ENCODE results near the gene NUDT2.

The NUDT2 gene

DNA sequence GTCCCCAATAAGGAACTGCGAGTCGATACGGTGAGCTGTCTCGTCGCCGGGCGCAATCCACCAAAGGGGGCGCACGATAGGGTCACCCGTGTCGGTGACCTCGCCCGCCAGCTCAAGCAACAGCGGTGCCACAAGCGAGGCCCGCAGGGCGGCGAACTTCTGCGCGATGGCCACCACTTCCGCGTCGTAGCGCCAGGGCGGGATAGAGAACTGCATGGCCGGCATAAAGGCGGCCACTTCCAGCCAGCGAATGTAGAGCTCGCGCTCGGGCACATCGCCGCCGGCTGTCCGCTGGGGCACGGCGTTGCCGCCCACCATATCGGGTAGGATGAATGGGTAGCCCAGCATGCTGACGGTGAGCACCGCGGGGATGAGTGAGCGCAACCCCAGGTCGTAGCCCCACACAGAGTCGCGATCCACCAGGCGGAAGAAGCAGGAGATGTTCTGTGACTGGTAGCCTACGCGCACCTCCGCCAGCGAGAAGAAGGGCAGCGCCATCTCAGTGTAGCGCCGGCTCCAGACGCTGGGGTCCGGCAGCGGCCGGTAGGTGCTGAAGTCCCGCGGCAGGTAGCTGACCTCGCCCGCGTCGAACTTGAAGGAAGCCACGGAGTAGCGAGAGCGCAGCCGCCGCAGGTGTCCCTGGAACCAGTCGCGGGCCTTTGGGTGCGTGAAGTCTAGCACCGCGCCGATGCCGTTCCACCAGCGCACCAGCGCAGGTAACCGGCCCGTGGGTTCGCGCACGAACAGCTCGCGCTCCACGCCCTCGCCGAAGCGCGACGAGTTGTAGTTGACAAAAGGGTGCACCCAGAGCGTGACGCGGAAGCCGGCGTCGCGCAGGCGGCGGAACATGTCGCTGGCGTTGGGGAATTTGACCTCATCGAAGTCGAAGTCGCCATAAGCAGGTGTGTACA lies 41.9 kb downstream of the NUDT2 start:
- no peak overlapping the region for H3K4me3 ChIP-seq (ENCODE audit: low read depth, low read length)
- TF ChIP-seq, protein P1, sequence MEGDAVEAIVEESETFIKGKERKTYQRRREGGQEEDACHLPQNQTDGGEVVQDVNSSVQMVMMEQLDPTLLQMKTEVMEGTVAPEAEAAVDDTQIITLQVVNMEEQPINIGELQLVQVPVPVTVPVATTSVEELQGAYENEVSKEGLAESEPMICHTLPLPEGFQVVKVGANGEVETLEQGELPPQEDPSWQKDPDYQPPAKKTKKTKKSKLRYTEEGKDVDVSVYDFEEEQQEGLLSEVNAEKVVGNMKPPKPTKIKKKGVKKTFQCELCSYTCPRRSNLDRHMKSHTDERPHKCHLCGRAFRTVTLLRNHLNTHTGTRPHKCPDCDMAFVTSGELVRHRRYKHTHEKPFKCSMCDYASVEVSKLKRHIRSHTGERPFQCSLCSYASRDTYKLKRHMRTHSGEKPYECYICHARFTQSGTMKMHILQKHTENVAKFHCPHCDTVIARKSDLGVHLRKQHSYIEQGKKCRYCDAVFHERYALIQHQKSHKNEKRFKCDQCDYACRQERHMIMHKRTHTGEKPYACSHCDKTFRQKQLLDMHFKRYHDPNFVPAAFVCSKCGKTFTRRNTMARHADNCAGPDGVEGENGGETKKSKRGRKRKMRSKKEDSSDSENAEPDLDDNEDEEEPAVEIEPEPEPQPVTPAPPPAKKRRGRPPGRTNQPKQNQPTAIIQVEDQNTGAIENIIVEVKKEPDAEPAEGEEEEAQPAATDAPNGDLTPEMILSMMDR (IDR thresholded peaks at IDR 0.05; ENCODE audit: borderline replicate concordance, insufficient read depth, low read depth, low read length), result no peak

GRCh38 chr9:34371886-34372466 lies 42.6 kb downstream of the NUDT2 start:
- no peak overlapping the region for H3K4me3 ChIP-seq (ENCODE audit: low read depth, low read length)
- TF ChIP-seq, protein P1 (IDR thresholded peaks at IDR 0.05; ENCODE audit: borderline replicate concordance, insufficient read depth, low read depth, low read length), result no peak

DNA sequence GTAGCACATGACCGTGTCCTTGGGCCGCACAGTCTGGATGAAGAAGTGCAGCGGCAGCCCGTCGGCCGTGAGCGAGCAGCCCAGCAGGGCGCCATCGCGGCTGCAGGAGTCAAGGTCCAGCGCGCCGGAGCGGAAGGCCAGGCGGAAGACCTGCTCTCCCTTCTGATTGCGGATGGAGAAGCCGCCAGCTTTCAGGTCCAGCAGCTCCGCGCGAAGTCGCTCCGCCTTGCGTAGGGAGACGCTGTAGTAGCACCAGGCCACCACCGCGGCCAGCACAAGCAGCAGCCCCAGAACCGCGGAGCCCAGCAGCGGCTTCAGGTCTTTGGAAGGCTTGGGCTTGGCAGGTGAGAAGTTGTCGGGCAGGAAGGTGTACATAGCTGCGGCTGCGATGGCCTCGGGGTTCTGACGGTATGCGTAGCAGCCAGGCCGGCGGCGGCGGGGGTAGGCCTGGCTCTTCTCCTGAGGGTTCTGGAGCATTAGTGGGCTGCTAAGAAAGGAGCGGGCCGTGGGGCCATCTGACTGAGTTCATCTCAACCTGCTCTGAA lies 43.2 kb downstream of the NUDT2 start:
- TF ChIP-seq, protein P1 (IDR thresholded peaks at IDR 0.05; ENCODE audit: borderline replicate concordance, insufficient read depth, low read depth, low read length), result no peak
- no peak overlapping the region for H3K4me3 ChIP-seq (ENCODE audit: low read depth, low read length)

DNA sequence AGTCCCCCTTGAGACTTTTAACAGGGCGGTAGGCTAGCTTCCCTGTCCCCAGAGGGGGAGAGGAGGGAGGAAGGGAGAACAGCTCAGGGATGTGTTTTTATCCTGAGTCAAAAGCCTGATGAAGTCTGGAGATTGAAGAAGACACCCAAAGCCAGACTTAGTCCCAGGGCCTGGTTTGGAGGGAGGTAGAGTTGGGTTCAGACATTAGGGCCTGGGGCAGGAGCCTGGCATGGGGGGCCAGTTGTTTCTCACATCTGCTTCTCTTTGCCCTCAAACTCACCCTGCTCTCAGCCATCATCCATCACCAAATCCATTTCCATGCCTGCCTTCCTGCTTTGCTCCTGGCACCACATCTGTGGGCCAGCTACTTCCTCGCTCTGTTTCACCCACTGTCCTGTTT lies 44.4 kb downstream of the NUDT2 start:
- no peak overlapping the region for H3K4me3 ChIP-seq (ENCODE audit: low read depth, low read length)

GRCh38 chr9:34374339-34374738 lies 45.0 kb downstream of the NUDT2 start:
- TF ChIP-seq, protein P1 (IDR thresholded peaks at IDR 0.05; ENCODE audit: borderline replicate concordance, insufficient read depth, low read depth, low read length), result no peak
- no peak overlapping the region for H3K4me3 ChIP-seq (ENCODE audit: low read depth, low read length)

More for the DNA sequence above, 44.4 kb downstream of the NUDT2 start:
- TF ChIP-seq, protein P1 (IDR thresholded peaks at IDR 0.05; ENCODE audit: borderline replicate concordance, insufficient read depth, low read depth, low read length), result no peak

- H3K4me3 ChIP-seq (ENCODE audit: low read depth, low read length), result no peak overlapping the region
- TF ChIP-seq, protein P1 (IDR thresholded peaks at IDR 0.05; ENCODE audit: borderline replicate concordance, insufficient read depth, low read depth, low read length), result no peak
These were observed 45.7 kb downstream of the NUDT2 start for GRCh38 chr9:34374905-34375552.

All from GM12875 (cell line).